GM21526 (cell line): Measurements from ENCODE around the gene PTPRG.
"Not testable (repeated sequence)": the region's sequence is repeated elsewhere in the genome, so short reads cannot be mapped to it uniquely, and the experiment has no call there.

ENCODE experiments used
- ATAC-seq: cut with Tn5 transposase; IDR thresholded peaks from one replicate; pipeline ENCODE4 v1.9.1; 2021; ENCODE audit warnings: moderate library complexity; ENCODE audit not compliant: unreplicated experiment, low FRiP score

The PTPRG gene

DNA sequence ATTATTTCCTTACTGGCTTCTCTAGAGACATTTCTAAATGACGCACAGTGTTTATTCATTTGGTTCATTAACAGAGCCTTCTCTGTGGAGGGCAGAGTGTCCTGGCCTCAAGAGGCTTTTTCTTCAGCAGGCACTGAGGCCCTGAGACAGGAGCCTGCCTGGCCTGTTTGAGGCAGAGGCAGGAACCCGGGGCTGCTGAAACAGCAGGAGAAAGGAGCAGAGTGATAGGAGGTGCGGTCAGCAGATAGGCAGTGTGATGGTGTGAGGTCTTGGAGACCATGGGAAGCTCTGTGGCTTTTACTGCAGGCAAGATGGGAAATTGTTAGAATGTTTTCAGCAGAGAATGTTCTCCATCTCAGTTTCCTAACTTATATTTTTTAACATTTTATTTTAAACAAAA, 453.7 kb downstream of the PTPRG start:
- no peak for ATAC-seq

GRCh38 chr3:62019906-62020305, 458.5 kb downstream of the PTPRG start:
- ATAC-seq = no peak

GRCh38 chr3:62020706-62021105, 459.3 kb downstream of the PTPRG start:
- ATAC-seq = no peak

DNA sequence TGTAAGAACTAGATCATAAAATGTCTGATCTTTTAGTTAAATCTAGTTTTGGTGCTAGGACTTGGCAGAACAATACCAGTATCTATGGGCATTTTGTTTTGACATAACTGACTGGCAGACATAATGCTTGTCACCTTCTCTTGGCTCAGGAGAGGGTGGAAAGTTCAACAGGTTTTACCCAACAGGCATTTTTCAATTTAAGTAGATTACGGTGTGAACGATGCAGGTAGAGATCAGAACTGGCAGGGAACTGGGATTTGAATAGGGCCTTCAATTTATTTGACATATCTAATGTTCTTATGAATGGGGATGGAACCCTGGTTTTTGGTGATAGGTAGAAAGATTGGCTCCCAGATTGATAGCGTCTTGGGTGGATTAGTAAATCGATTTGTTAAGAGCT, 460.9 kb downstream of the PTPRG start:
- ATAC-seq = no peak

DNA sequence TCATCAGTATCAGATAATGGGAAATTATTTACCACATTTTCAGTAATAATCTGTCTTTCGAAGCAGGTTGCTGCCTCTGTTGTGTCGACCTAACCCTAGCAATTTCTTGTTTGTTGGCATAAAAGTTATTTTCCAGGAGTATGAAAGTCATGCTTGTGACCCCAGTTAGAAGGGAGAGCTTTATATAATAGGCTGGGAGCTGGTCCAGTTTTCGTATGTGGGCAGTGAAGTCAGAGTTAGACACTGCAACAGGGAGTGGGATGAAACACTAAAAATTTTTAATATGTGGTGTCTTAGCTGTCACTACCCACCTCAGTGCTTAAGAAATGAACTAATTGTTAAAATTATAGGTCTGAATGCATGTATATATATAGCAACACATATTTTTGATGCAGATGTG, 463.5 kb downstream of the PTPRG start:
- ATAC-seq = no peak

DNA sequence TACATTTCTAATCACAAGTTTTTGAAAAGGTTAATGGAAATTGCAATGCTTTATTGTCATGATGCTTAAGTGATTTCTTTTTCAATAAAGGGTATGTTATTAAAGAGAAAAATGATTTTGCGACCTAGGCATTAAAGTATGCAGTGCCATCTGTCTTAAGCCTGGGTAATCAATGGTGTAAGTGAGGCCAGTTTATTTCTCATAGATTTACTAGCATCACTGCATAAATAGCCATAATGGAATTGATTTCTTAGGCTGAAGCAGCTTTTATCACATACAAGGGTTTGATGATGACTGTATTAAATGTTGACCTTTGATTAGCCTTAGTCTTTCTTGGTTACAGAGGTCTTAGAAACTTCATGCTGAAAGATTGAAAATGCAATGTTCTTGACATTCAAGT, 464.5 kb downstream of the PTPRG start:
- no peak for ATAC-seq

GRCh38 chr3:62027241-62027640, 465.9 kb downstream of the PTPRG start:
- no peak for ATAC-seq

GRCh38 chr3:62027796-62028195, 466.4 kb downstream of the PTPRG start:
- ATAC-seq = no peak

GRCh38 chr3:62028236-62028635, 466.9 kb downstream of the PTPRG start:
- ATAC-seq = no peak

DNA sequence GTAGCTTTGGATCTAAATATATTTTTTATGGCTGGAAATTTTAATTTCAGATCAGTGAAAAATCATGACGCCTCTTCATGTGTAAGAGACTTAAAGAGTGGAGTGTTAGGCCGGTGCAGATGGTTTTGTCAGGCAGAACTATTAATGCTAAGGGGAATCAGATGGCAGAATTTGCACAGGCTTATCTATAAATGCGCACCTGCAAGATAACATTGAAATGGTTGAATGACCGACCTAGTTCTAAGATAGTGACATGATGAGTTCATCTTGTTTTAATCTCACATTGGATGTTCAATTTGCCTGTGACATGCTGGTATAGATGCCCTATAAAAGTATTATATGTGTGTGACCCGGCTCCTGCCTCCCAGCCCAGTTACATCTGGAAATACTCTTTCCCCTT, 471.4 kb downstream of the PTPRG start:
- ATAC-seq = no peak

DNA sequence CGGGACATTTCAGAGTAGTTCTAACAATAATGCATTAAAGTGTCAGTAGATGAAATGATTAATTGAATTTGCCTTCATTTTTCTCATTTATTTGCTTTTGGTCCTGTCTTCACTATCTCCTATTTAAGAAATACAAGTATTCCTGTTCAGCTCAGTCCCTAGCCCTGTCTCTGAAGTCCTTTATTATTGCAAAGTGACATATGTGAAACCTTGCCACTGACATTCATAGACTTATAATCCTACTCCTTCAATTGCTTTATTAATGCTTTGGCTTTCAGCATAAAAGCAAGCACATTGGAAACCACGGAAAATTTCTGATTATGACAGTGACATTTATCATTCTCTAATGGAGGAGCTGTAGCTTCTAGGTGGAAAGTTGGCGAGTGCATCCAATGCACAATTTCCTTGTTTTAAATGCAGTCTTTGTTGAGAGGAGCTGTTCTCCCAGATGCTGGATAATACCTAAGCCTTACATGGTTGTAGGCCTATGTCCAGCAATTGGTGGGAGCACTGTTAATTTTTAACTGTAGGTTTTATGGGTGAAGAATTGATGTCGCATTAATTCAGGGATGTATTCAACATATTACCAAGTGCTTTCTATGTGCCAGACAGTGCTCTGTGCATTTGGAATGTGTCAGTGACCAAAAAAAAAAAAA, 474.2 kb downstream of the PTPRG start:
- no peak for ATAC-seq

DNA sequence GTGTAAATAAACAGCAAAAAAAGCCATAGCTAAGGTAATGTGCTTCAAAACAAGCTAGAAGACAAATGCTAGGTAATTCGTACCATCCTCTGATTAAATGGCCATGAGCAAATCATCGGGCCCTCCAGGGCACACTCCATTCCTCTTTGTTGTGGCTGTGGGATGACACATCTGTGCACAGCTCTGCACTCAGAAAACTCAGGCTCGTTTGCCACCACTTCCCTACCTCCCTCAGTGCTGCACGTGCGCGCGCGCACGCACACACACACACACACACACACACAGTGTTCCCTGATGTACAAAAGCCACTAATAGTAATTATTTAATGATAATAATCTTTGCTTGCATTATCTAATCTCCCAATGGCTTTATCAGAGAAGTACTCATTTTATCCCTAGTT, 475.4 kb downstream of the PTPRG start:
- no peak for ATAC-seq

GRCh38 chr3:62038798-62039197, 477.4 kb downstream of the PTPRG start:
- not testable (repeated sequence) for ATAC-seq

DNA sequence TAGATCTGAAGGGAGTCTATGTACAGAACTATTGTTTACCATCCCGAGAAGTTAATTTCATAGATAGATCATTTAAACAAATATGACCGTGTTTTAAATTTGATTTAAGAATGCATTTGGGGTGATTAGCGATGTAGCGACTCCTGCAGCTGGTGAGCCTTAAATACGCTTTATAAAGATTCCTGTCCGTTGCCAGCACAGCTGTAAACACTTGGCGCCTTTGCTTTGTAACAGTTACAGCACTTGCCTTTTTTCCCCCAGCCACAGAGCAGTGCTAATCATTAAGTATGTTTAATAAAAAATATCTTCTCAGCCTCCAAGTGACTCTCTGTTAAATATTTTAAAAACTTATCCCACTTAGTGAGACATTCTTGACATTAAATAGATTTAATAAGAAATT, 478.2 kb downstream of the PTPRG start:
- ATAC-seq = no peak

DNA sequence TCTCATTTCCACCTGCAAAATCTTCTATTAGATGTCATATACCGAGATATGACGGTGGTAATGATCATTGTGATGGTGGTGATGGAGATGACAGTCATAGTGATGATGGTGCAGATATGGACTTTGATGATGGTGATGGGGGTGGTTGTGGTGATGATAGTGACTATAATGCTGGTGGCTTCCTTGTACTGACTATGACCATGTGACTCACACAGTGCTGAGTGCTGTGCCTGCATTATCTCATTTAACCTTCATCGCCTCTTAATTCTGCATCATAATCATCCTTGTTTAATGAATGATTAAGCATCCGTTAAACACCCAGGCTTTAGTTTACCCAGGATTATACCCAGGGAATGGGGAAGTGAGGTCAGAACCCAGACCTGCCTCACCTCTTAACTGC, 480.3 kb downstream of the PTPRG start:
- ATAC-seq = no peak

DNA sequence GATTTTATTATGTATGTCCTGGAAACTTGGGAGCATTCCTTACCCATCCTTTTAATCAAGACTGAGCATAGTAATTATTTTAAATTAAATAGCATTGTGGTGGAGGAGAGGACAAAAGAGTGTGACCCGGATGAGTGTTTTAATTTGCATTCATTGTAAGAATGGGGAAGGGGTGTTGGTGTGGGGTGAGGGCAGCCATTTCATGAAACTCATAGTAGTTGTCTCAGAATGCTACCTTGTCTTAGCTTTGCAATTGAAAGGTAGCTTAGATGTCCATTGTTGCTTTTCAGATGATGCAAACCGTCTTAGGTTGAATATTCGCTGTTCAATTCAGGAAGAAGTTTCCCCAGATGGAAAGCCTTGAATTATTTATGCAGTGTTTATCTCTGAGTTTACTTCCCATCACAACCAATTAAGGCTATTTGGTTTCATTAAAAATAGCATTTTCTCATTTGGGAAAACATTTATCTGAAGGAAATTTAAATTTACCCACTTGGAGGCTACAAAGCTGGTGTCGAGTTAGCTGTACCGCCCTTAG, 483.6 kb downstream of the PTPRG start:
- no peak for ATAC-seq

DNA sequence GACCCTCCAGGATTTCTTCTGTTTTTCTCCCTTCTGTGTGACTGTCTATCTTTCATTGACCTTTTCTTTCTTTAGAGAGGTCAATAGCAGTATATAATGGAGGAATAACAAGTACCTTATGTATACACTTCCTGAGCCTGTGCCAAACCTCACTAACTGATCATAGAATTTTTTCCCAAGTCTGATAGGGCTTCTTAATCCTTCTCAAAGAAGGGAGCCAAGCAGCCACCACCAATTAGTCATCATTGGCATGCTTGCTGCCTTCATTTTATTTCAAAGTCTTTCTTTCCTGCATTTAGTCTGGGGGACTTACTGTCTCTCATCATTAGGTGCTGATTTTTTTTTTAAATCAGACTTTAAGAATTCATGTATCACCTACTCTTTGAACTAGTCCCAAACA, 485.0 kb downstream of the PTPRG start:
- no peak for ATAC-seq

GRCh38 chr3:62048577-62048976, 487.2 kb downstream of the PTPRG start:
- ATAC-seq = no peak

DNA sequence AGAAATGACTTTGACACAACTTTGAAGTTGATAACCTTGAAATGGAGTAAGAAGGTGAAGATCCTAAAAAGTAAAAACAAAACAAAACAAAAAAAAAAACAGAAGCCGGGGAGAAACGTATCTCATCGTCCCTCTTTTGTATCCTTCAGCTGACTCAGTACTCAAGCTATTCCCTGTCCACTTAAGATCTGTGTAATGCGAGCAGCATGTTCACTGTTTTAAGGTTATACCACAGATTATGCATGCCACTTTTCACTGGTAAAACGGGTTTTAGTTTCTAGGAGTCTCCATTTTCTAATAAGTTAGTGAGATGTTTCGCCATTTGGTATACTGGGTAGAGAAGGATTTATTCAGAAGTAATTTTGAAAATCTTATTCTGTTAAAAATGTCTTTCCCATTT, 487.7 kb downstream of the PTPRG start:
- ATAC-seq = no peak

GRCh38 chr3:62051506-62051905, 490.1 kb downstream of the PTPRG start:
- no peak for ATAC-seq

GRCh38 chr3:62052331-62052730, 491.0 kb downstream of the PTPRG start:
- ATAC-seq = no peak

GRCh38 chr3:62056658-62057057, 495.3 kb downstream of the PTPRG start:
- ATAC-seq = no peak
